Spleen (tissue), 7 donors: ENCODE results near the gene COL19A1.

Experiments
- POLR2A ChIP-seq, 3 donors: fragments of 450-650 bp; IDR thresholded peaks; one replicate each; pipeline ENCODE4 v1.5.1; 2017; ENCODE audit warnings: antibody characterized with exemption in 3 of 3, mild to moderate bottlenecking in 1 of 3
- TF ChIP-seq, protein P1 (sequence below), 11 experiments: fragments of 200-600 bp in 7 of 11; fragments of 450-650 bp in 4 of 11; sonication (generic) in 4 of 11; IDR thresholded peaks in 8 of 11; conservative IDR thresholded peaks in 3 of 11; 1 replicate in 7 of 11; 2 replicates in 4 of 11; pipeline versions ENCODE4 v1.4.0 to v1.8.0; 2016 to 2021; ENCODE audit warnings: antibody characterized with exemption in 11 of 11, inconsistent platforms in 4 of 11, mild to moderate bottlenecking in 1 of 11
- donor health status: DM: no; HTN: no; CAD: no; lungs with moderate emphysema.
- donor health status: DM: no; HTN: no; CAD: no.
- donor health status: DM: no; HTN: no; CAD: no.

GRCh38 chr6:69948479-69949114 is 82.2 kb downstream of the COL19A1 start:
- TF ChIP-seq, protein P1, sequence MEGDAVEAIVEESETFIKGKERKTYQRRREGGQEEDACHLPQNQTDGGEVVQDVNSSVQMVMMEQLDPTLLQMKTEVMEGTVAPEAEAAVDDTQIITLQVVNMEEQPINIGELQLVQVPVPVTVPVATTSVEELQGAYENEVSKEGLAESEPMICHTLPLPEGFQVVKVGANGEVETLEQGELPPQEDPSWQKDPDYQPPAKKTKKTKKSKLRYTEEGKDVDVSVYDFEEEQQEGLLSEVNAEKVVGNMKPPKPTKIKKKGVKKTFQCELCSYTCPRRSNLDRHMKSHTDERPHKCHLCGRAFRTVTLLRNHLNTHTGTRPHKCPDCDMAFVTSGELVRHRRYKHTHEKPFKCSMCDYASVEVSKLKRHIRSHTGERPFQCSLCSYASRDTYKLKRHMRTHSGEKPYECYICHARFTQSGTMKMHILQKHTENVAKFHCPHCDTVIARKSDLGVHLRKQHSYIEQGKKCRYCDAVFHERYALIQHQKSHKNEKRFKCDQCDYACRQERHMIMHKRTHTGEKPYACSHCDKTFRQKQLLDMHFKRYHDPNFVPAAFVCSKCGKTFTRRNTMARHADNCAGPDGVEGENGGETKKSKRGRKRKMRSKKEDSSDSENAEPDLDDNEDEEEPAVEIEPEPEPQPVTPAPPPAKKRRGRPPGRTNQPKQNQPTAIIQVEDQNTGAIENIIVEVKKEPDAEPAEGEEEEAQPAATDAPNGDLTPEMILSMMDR (IDR thresholded peaks at IDR 0.05 in 8 of 11, conservative IDR thresholded peaks at IDR 0.05 in 3 of 11): no peak
- no peak for TF ChIP-seq POLR2A (IDR thresholded peaks at IDR 0.05)
